WTC11 (cell line): ENCODE results near the gene IL36B.

Experiments
- ESRRA ChIP-seq: sonication (generic); formaldehyde crosslinking; IDR thresholded peaks from 2 replicates; pipeline ENCODE4 v1.8.1; 2022; ENCODE audit warnings: mild to moderate bottlenecking, missing genetic modification reagents, borderline replicate concordance
- FOXP1 ChIP-seq: sonication (generic); formaldehyde crosslinking; IDR thresholded peaks from 2 replicates; pipeline ENCODE4 v1.8.0; 2022; ENCODE audit warnings: missing genetic modification reagents, mild to moderate bottlenecking, moderate library complexity, borderline replicate concordance
- NFYB ChIP-seq: sonication (generic); formaldehyde crosslinking; conservative IDR thresholded peaks from 2 replicates; pipeline ENCODE4 v1.8.0; 2022; ENCODE audit warnings: low read depth, missing genetic modification reagents
- NR2C2 ChIP-seq: sonication (generic); formaldehyde crosslinking; IDR thresholded peaks from 2 replicates; pipeline ENCODE4 v1.8.0; 2022; ENCODE audit warnings: mild to moderate bottlenecking, missing genetic modification reagents
- NR3C1 ChIP-seq: sonication (generic); formaldehyde crosslinking; conservative IDR thresholded peaks from 2 replicates; pipeline ENCODE4 v1.8.1; 2023; ENCODE audit warnings: low read depth, mild to moderate bottlenecking, missing genetic modification reagents
- TF ChIP-seq, protein P1 (sequence below): sonication (generic); formaldehyde crosslinking; conservative IDR thresholded peaks from 2 replicates; pipeline ENCODE4 v1.8.1; 2022; ENCODE audit warnings: mild to moderate bottlenecking, missing genetic modification reagents
- TF ChIP-seq, protein P2 (sequence below): fragments of 200-600 bp; IDR thresholded peaks from 2 replicates; pipeline ENCODE4 v1.8.0; 2022; ENCODE audit warnings: antibody characterized with exemption
- TF ChIP-seq, protein P3 (sequence below): sonication (generic); formaldehyde crosslinking; IDR thresholded peaks from 2 replicates; pipeline ENCODE4 v1.8.1; 2022; ENCODE audit warnings: low read depth, missing genetic modification reagents, borderline replicate concordance
- TF ChIP-seq, protein P4 (sequence below): sonication (generic); formaldehyde crosslinking; IDR thresholded peaks from 2 replicates; pipeline ENCODE4 v1.8.0; 2022; ENCODE audit warnings: mild to moderate bottlenecking, missing genetic modification reagents
- TF ChIP-seq, protein P5 (sequence below): sonication (generic); formaldehyde crosslinking; IDR thresholded peaks from 2 replicates; pipeline ENCODE4 v1.8.1; 2023; ENCODE audit warnings: mild to moderate bottlenecking, missing genetic modification reagents, moderate library complexity
- TF ChIP-seq, protein P6 (sequence below): fragments of 250-450 bp; sonication (Bioruptor Pico); IDR thresholded peaks from 2 replicates; pipeline ENCODE4 v1.9.0; 2021; ENCODE audit warnings: moderate library complexity, mild to moderate bottlenecking, inconsistent platforms, borderline replicate concordance
- TF ChIP-seq, protein P7 (sequence below): sonication (generic); formaldehyde crosslinking; IDR thresholded peaks from 2 replicates; pipeline ENCODE4 v1.8.1; 2022; ENCODE audit warnings: missing genetic modification reagents, borderline replicate concordance
- TF ChIP-seq, protein P8 (sequence below): sonication (generic); formaldehyde crosslinking; IDR thresholded peaks from 2 replicates; pipeline ENCODE4 v1.8.1; 2022; ENCODE audit warnings: mild to moderate bottlenecking, missing genetic modification reagents, moderate library complexity, borderline replicate concordance

DNA sequence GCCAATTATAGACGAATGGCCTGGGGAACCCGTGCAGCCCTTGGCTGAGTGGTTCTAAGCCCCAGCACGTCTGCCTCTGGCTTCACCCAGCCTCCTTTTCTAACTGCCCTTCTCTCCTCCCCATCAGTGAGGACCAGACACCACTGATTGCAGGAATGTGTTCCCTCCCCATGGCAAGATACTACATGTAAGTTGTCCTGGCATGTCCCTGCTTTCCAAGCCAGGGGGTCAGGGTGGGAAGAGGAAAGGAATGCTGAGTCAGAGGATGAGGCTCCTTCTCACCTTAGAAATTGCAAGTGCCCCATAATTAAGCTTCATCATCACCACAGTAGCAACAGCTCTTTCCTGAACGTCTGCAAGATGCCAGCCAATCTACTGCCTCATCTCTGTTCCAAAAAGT is 19.9 kb upstream of the IL36B start:
- TF ChIP-seq, protein P1, sequence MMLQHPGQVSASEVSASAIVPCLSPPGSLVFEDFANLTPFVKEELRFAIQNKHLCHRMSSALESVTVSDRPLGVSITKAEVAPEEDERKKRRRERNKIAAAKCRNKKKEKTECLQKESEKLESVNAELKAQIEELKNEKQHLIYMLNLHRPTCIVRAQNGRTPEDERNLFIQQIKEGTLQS: no peak
- TF ChIP-seq, protein P2, sequence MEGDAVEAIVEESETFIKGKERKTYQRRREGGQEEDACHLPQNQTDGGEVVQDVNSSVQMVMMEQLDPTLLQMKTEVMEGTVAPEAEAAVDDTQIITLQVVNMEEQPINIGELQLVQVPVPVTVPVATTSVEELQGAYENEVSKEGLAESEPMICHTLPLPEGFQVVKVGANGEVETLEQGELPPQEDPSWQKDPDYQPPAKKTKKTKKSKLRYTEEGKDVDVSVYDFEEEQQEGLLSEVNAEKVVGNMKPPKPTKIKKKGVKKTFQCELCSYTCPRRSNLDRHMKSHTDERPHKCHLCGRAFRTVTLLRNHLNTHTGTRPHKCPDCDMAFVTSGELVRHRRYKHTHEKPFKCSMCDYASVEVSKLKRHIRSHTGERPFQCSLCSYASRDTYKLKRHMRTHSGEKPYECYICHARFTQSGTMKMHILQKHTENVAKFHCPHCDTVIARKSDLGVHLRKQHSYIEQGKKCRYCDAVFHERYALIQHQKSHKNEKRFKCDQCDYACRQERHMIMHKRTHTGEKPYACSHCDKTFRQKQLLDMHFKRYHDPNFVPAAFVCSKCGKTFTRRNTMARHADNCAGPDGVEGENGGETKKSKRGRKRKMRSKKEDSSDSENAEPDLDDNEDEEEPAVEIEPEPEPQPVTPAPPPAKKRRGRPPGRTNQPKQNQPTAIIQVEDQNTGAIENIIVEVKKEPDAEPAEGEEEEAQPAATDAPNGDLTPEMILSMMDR: no peak
- TF ChIP-seq NFYB (CRISPR knock-in tag) (no peak), NR3C1 (no peak), FOXP1 (CRISPR knock-in tag) (no peak), NR2C2 (no peak), ESRRA (CRISPR knock-in tag) (no peak)
- TF ChIP-seq, protein P3, sequence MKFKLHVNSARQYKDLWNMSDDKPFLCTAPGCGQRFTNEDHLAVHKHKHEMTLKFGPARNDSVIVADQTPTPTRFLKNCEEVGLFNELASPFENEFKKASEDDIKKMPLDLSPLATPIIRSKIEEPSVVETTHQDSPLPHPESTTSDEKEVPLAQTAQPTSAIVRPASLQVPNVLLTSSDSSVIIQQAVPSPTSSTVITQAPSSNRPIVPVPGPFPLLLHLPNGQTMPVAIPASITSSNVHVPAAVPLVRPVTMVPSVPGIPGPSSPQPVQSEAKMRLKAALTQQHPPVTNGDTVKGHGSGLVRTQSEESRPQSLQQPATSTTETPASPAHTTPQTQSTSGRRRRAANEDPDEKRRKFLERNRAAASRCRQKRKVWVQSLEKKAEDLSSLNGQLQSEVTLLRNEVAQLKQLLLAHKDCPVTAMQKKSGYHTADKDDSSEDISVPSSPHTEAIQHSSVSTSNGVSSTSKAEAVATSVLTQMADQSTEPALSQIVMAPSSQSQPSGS (CRISPR knock-in tag): no peak
- TF ChIP-seq, protein P4, sequence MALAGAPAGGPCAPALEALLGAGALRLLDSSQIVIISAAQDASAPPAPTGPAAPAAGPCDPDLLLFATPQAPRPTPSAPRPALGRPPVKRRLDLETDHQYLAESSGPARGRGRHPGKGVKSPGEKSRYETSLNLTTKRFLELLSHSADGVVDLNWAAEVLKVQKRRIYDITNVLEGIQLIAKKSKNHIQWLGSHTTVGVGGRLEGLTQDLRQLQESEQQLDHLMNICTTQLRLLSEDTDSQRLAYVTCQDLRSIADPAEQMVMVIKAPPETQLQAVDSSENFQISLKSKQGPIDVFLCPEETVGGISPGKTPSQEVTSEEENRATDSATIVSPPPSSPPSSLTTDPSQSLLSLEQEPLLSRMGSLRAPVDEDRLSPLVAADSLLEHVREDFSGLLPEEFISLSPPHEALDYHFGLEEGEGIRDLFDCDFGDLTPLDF (CRISPR knock-in tag): no peak
- TF ChIP-seq, protein P5, sequence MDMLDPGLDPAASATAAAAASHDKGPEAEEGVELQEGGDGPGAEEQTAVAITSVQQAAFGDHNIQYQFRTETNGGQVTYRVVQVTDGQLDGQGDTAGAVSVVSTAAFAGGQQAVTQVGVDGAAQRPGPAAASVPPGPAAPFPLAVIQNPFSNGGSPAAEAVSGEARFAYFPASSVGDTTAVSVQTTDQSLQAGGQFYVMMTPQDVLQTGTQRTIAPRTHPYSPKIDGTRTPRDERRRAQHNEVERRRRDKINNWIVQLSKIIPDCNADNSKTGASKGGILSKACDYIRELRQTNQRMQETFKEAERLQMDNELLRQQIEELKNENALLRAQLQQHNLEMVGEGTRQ: no peak
- TF ChIP-seq, protein P6, sequence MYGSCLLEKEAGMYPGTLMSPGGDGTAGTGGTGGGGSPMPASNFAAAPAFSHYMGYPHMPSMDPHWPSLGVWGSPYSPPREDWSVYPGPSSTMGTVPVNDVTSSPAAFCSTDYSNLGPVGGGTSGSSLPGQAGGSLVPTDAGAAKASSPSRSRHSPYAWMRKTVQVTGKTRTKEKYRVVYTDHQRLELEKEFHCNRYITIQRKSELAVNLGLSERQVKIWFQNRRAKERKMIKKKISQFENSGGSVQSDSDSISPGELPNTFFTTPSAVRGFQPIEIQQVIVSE (CRISPR knock-in tag): no peak
- TF ChIP-seq, protein P7, sequence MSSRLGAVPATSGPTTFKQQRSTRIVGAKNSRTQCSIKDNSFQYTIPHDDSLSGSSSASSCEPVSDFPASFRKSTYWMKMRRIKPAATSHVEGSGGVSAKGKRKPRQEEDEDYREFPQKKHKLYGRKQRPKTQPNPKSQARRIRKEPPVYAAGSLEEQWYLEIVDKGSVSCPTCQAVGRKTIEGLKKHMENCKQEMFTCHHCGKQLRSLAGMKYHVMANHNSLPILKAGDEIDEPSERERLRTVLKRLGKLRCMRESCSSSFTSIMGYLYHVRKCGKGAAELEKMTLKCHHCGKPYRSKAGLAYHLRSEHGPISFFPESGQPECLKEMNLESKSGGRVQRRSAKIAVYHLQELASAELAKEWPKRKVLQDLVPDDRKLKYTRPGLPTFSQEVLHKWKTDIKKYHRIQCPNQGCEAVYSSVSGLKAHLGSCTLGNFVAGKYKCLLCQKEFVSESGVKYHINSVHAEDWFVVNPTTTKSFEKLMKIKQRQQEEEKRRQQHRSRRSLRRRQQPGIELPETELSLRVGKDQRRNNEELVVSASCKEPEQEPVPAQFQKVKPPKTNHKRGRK (CRISPR knock-in tag): no peak
- TF ChIP-seq, protein P8, sequence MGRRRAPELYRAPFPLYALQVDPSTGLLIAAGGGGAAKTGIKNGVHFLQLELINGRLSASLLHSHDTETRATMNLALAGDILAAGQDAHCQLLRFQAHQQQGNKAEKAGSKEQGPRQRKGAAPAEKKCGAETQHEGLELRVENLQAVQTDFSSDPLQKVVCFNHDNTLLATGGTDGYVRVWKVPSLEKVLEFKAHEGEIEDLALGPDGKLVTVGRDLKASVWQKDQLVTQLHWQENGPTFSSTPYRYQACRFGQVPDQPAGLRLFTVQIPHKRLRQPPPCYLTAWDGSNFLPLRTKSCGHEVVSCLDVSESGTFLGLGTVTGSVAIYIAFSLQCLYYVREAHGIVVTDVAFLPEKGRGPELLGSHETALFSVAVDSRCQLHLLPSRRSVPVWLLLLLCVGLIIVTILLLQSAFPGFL (CRISPR knock-in tag): no peak
